IMR-90 (cell line): ENCODE results near the gene NEGR1. TPM values are rescaled to one million over a fixed set of nuclear protein-coding genes. Genes with fewer than 3 reads are reported as not detected.

Experiments used
- ATAC-seq: fragments of 200-7000 bp; cut with Tn5 transposase; 2 replicates; pipeline ENCODE4 v1.9.1; 2020; ENCODE audit warnings: low read depth, mild to moderate bottlenecking, moderate library complexity
- BruUV-seq: library from RNA; stranded (reverse); fragments of 400-500 nt; replicated peaks from 2 replicates; lab custom pipeline; 2021; lab: Mats Ljungman, UMichigan
- CTCF ChIA-PET: fragments of 300-600 bp; formaldehyde crosslinking; extraction: SDS; loops from one replicate; lab custom pipeline; 2021; ENCODE audit warnings: antibody characterized with exemption; lab: Yijun Ruan, JAX
- POLR2A ChIA-PET: fragments of 300-600 bp; sonication (Branson Sonifier 250); formaldehyde crosslinking; loops from one replicate; lab custom pipeline; 2022; ENCODE audit warnings: antibody characterized with exemption; ENCODE audit not compliant: unreplicated experiment; lab: Charles Lee
- DNase-seq: peaks from one replicate; pipeline ENCODE4 v3.0.0; 2013
- H2AFZ ChIP-seq: replicated peaks from 2 replicates; pipeline ENCODE3; 2013; ENCODE audit warnings: low read length, mild to moderate bottlenecking; ENCODE audit not compliant: poor library complexity
- H2AK5ac ChIP-seq: 2 replicates; pipeline ENCODE4 v1.6.1; 2013; ENCODE audit warnings: low read depth, low read length, inconsistent platforms
- H2AK9ac ChIP-seq: replicated peaks from 2 replicates; pipeline ENCODE3; 2013; ENCODE audit warnings: mild to moderate bottlenecking, low read depth, low read length, moderate library complexity; ENCODE audit not compliant: poor library complexity
- H2BK120ac ChIP-seq: 2 replicates; pipeline ENCODE4 v1.6.1; 2013; ENCODE audit warnings: low read depth, low read length, inconsistent platforms
- H2BK15ac ChIP-seq: 3 replicates; pipeline ENCODE4 v1.6.1; 2013; ENCODE audit warnings: low read depth, low read length, inconsistent platforms
- H2BK20ac ChIP-seq: 2 replicates; pipeline ENCODE4 v1.6.1; 2013; ENCODE audit warnings: low read depth, mild to moderate bottlenecking, inconsistent platforms, low read length, moderate library complexity
- H2BK5ac ChIP-seq: 2 replicates; pipeline ENCODE4 v1.6.1; 2013; ENCODE audit warnings: mild to moderate bottlenecking, low read depth, low read length, inconsistent platforms; ENCODE audit not compliant: poor library complexity, severe bottlenecking
- H3K14ac ChIP-seq: replicated peaks from 2 replicates; pipeline ENCODE4 v1.6.1; 2013; ENCODE audit warnings: low read depth, low read length, inconsistent platforms
- H3K18ac ChIP-seq: 2 replicates; pipeline ENCODE4 v1.6.1; 2013; ENCODE audit warnings: low read depth, low read length, control low read depth
- H3K23ac ChIP-seq: 2 replicates; pipeline ENCODE4 v1.6.1; 2013; ENCODE audit warnings: low read depth, low read length, inconsistent platforms
- H3K27ac ChIP-seq: 2 replicates; pipeline ENCODE4 v1.5.1; 2013; ENCODE audit warnings: mild to moderate bottlenecking, control low read depth, low read length; ENCODE audit not compliant: insufficient read depth
- H3K27me3 ChIP-seq: 2 replicates; pipeline ENCODE4 v1.6.1; 2013; ENCODE audit warnings: low read length; ENCODE audit not compliant: control insufficient read depth, insufficient read depth
- H3K36me3 ChIP-seq: 2 replicates; pipeline ENCODE4 v1.6.1; 2013; ENCODE audit warnings: low read length, mixed read lengths; ENCODE audit not compliant: control insufficient read depth, insufficient read depth
- H3K4ac ChIP-seq: 2 replicates; pipeline ENCODE4 v1.6.1; 2013; ENCODE audit warnings: low read depth, low read length, inconsistent platforms
- H3K4me1 ChIP-seq: 2 replicates; pipeline ENCODE4 v1.6.1; 2013; ENCODE audit warnings: low read length, mixed read lengths; ENCODE audit not compliant: control insufficient read depth, insufficient read depth
- H3K4me2 ChIP-seq: 2 replicates; pipeline ENCODE4 v1.6.1; 2013; ENCODE audit warnings: low read depth, mild to moderate bottlenecking, control low read depth, low read length, moderate library complexity
- H3K4me3 ChIP-seq: 2 replicates; pipeline ENCODE4 v1.5.1; 2013; ENCODE audit warnings: low read depth, mild to moderate bottlenecking, control low read depth, low read length, moderate library complexity; ENCODE audit not compliant: insufficient read depth
- H3K56ac ChIP-seq: 2 replicates; pipeline ENCODE4 v1.6.1; 2013; ENCODE audit warnings: low read length, inconsistent platforms; ENCODE audit not compliant: insufficient read depth; ENCODE audit errors: extremely low read depth
- H3K79me1 ChIP-seq, 2 experiments: 2 replicates each; pipeline ENCODE4 v1.6.1; 2013; ENCODE audit warnings: low read length in 2 of 2, inconsistent platforms in 1 of 2, low read depth in 1 of 2
- H3K9ac ChIP-seq: 2 replicates; pipeline ENCODE4 v1.6.1; 2013; ENCODE audit warnings: low read depth, low read length, control low read depth
- H3K9me1 ChIP-seq: 2 replicates; pipeline ENCODE4 v1.6.1; 2013; ENCODE audit warnings: low read length, inconsistent platforms; ENCODE audit not compliant: insufficient read depth
- H3K9me3 ChIP-seq: 2 replicates; pipeline ENCODE4 v1.6.1; 2013; ENCODE audit warnings: low read length; ENCODE audit not compliant: control insufficient read depth, insufficient read depth
- H4K20me1 ChIP-seq: 2 replicates; pipeline ENCODE4 v1.6.1; 2013; ENCODE audit warnings: low read length, inconsistent platforms; ENCODE audit not compliant: insufficient read depth
- H4K5ac ChIP-seq: 2 replicates; pipeline ENCODE4 v1.6.1; 2013; ENCODE audit warnings: mild to moderate bottlenecking, low read depth, low read length, control low read depth
- H4K8ac ChIP-seq, 2 experiments: 2 replicates each; pipeline ENCODE4 v1.6.1; 2013; ENCODE audit warnings: low read depth in 2 of 2, low read length in 2 of 2, control low read depth in 1 of 2, inconsistent platforms in 1 of 2
- H4K91ac ChIP-seq: 2 replicates; pipeline ENCODE4 v1.6.1; 2013; ENCODE audit warnings: low read depth, low read length, inconsistent platforms; ENCODE audit not compliant: insufficient read depth
- BHLHE40 ChIP-seq: fragments of 150-350 bp; IDR thresholded peaks from 2 replicates; pipeline ENCODE4 v1.6.1; 2016; ENCODE audit warnings: mild to moderate bottlenecking, low read depth, low read length
- CEBPB ChIP-seq: IDR thresholded peaks from 2 replicates; pipeline ENCODE4 v1.6.1; 2012; ENCODE audit warnings: low read depth, low read length, improper control_type of control experiment
- CHD1 ChIP-seq: IDR thresholded peaks from 2 replicates; pipeline ENCODE4 v1.6.1; 2012; ENCODE audit warnings: low read depth, low read length, improper control_type of control experiment
- FOS ChIP-seq: fragments of 150-350 bp; IDR thresholded peaks from 2 replicates; pipeline ENCODE4 v1.6.1; 2016; ENCODE audit warnings: low read depth, low read length
- MAFK ChIP-seq: IDR thresholded peaks from 2 replicates; pipeline ENCODE4 v1.6.1; 2012; ENCODE audit warnings: low read depth, low read length, improper control_type of control experiment
- MXI1 ChIP-seq: IDR thresholded peaks from 2 replicates; pipeline ENCODE4 v1.6.1; 2012; ENCODE audit warnings: low read depth, mild to moderate bottlenecking, low read length, moderate library complexity, borderline replicate concordance
- NFE2L2 ChIP-seq: fragments of 150-350 bp; IDR thresholded peaks from 2 replicates; pipeline ENCODE4 v1.6.1; 2016; ENCODE audit warnings: low read depth, mild to moderate bottlenecking, low read length
- POLR2A ChIP-seq: IDR thresholded peaks from 2 replicates; pipeline ENCODE4 v1.6.1; 2012; ENCODE audit warnings: mild to moderate bottlenecking, low read depth, low read length
- RAD21 ChIP-seq: IDR thresholded peaks from 2 replicates; pipeline ENCODE4 v1.6.1; 2012; ENCODE audit warnings: low read length, improper control_type of control experiment
- RCOR1 ChIP-seq: IDR thresholded peaks from 2 replicates; pipeline ENCODE4 v1.6.1; 2012; ENCODE audit warnings: mild to moderate bottlenecking, low read length, improper control_type of control experiment; ENCODE audit not compliant: insufficient replicate concordance
- RFX5 ChIP-seq: IDR thresholded peaks from 2 replicates; pipeline ENCODE4 v1.8.0; 2012; ENCODE audit warnings: low read depth, mild to moderate bottlenecking, low read length, moderate library complexity
- SMC3 ChIP-seq: fragments of 150-350 bp; IDR thresholded peaks from 2 replicates; pipeline ENCODE4 v1.6.1; 2016; ENCODE audit warnings: low read depth, mild to moderate bottlenecking, antibody characterized with exemption, low read length, moderate library complexity
- dilution Hi-C: fragments of 300-500 bp; cut with HindIII; formaldehyde crosslinking; loops from one replicate; pipeline ENCODE4 v1.14.3; 2018; ENCODE audit warnings: low sequenced_read_pairs; ENCODE audit not compliant: unreplicated experiment
- in situ Hi-C: fragments of 300-500 bp; cut with MboI; formaldehyde crosslinking; loops from 3 replicates; pipeline ENCODE4 v1.14.3; 2019; ENCODE audit warnings: low sequenced_read_pairs, inconsistent platforms, mixed read lengths
- intact Hi-C: fragments of 100-400 bp; cut with micrococcal nuclease; formaldehyde crosslinking; loops from 2 replicates; pipeline ENCODE4 v1.10.0; 2022
- polyA plus RNA-seq, 3 experiments: library from polyadenylated mRNA; depleted of rRNA; stranded (reverse); fragments of >200 nt; gene quantifications; 2 replicates each; pipeline ENCODE4 v1.2.3, GENCODE V29; 2012; ENCODE audit warnings: low replicate concordance in 1 of 3
- total RNA-seq: library from RNA; depleted of rRNA; stranded (reverse); fragments of >200 nt; gene quantifications from 2 replicates; pipeline ENCODE4 v1.2.3, GENCODE V29; 2012
- TF ChIP-seq, protein P1 (sequence below): conservative IDR thresholded peaks from 2 replicates; pipeline ENCODE4 v1.5.1; 2012; ENCODE audit warnings: mild to moderate bottlenecking, low read depth, low read length, improper control_type of control experiment
- TF ChIP-seq, protein P2 (sequence below): fragments of 150-350 bp; IDR thresholded peaks from 2 replicates; pipeline ENCODE4 v1.6.1; 2016; ENCODE audit warnings: low read depth, mild to moderate bottlenecking, low read length, moderate library complexity, borderline replicate concordance
- TF ChIP-seq, protein P3 (sequence below): fragments of 150-350 bp; IDR thresholded peaks from 2 replicates; pipeline ENCODE4 v1.6.1; 2017; ENCODE audit warnings: mild to moderate bottlenecking, antibody characterized with exemption, low read length, low read depth

The NEGR1 gene
- total and polyA plus RNA-seq, 2 of the 4 experiments (the other 2 are of a cell fraction) = 5.1 to 9.1 TPM

DNA sequence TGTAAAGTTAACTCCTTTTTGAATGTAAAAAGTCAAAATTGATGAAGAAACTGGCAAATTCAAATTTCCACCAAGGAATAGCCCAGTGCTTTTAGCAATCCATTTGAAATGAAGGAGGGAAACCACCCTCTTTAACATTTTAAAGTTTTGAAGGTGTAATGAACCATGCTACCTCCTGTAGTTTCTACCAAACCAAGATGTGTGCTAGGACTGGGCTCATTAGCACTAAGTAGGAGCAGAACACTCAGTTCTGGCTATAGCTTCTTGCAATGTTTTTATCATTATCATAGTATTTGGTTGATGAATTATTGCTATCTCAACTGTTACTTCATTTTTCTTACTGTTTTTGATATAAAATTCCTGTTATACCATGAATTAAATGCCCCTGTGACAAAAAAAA lies 882.3 kb downstream of the NEGR1 start:
- no peak overlapping the region for H3K4ac ChIP-seq
- no peak overlapping the region for H4K5ac ChIP-seq
- no peak overlapping the region for H3K14ac ChIP-seq
- ChIA-PET POLR2A (no interaction called here), CTCF (no interaction called here)
- in situ Hi-C loops = no loop called here
- no peaks in the 10 kb centered on the region for H3K4me1 ChIP-seq
- H2BK120ac ChIP-seq = no peak overlapping the region
- H2AFZ ChIP-seq = no peak overlapping the region
- H3K4me3 ChIP-seq = no peak overlapping the region
- H2BK15ac ChIP-seq = no peak overlapping the region
- no peak overlapping the region for H4K8ac ChIP-seq
- no peak overlapping the region for H3K4me2 ChIP-seq
- no peaks in the 10 kb centered on the region for H4K20me1 ChIP-seq
- H3K23ac ChIP-seq = no peak overlapping the region
- no peak overlapping the region for H3K27ac ChIP-seq
- no peak overlapping the region for H3K18ac ChIP-seq
- no peak overlapping the region for H3K9ac ChIP-seq
- H2BK5ac ChIP-seq = no peak overlapping the region
- no peaks in the 10 kb centered on the region for H3K36me3 ChIP-seq
- DNase-seq (no peak), ATAC-seq (no peak)
- no peaks in the 10 kb centered on the region for H3K9me1 ChIP-seq
- H3K9me3 ChIP-seq = no peaks in the 10 kb centered on the region
- no peak overlapping the region for H2AK9ac ChIP-seq
- TF ChIP-seq NFE2L2 (no peak), RFX5 (no peak), CEBPB (no peak), SMC3 (no peak), POLR2A (no peak), BHLHE40 (no peak), MXI1 (no peak), FOS (no peak), RAD21 (no peak), CHD1 (no peak), MAFK (no peak), RCOR1 (no peak)
- TF ChIP-seq, protein P1, sequence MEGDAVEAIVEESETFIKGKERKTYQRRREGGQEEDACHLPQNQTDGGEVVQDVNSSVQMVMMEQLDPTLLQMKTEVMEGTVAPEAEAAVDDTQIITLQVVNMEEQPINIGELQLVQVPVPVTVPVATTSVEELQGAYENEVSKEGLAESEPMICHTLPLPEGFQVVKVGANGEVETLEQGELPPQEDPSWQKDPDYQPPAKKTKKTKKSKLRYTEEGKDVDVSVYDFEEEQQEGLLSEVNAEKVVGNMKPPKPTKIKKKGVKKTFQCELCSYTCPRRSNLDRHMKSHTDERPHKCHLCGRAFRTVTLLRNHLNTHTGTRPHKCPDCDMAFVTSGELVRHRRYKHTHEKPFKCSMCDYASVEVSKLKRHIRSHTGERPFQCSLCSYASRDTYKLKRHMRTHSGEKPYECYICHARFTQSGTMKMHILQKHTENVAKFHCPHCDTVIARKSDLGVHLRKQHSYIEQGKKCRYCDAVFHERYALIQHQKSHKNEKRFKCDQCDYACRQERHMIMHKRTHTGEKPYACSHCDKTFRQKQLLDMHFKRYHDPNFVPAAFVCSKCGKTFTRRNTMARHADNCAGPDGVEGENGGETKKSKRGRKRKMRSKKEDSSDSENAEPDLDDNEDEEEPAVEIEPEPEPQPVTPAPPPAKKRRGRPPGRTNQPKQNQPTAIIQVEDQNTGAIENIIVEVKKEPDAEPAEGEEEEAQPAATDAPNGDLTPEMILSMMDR = no peak
- TF ChIP-seq, protein P2, sequence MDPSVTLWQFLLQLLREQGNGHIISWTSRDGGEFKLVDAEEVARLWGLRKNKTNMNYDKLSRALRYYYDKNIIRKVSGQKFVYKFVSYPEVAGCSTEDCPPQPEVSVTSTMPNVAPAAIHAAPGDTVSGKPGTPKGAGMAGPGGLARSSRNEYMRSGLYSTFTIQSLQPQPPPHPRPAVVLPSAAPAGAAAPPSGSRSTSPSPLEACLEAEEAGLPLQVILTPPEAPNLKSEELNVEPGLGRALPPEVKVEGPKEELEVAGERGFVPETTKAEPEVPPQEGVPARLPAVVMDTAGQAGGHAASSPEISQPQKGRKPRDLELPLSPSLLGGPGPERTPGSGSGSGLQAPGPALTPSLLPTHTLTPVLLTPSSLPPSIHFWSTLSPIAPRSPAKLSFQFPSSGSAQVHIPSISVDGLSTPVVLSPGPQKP = no peak
- TF ChIP-seq, protein P3, sequence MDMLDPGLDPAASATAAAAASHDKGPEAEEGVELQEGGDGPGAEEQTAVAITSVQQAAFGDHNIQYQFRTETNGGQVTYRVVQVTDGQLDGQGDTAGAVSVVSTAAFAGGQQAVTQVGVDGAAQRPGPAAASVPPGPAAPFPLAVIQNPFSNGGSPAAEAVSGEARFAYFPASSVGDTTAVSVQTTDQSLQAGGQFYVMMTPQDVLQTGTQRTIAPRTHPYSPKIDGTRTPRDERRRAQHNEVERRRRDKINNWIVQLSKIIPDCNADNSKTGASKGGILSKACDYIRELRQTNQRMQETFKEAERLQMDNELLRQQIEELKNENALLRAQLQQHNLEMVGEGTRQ = no peak
- H3K56ac ChIP-seq = no peak overlapping the region
- intact Hi-C loops = no loop called here
- H2AK5ac ChIP-seq = no peak overlapping the region
- H3K27me3 ChIP-seq = no peaks in the 10 kb centered on the region
- dilution Hi-C loops = no loop called here
- no TSS peak for BruUV-seq
- no peaks in the 10 kb centered on the region for H3K79me1 ChIP-seq
- no peak overlapping the region for H4K91ac ChIP-seq
- no peak overlapping the region for H2BK20ac ChIP-seq
